Neural crest cell (in vitro differentiated cells): ENCODE data around the gene RAB11FIP4. TPM values are rescaled to one million over a fixed set of nuclear protein-coding genes. Genes with fewer than 3 reads are reported as not detected.

ENCODE experiments used
- DNase-seq: peaks from one replicate; pipeline ENCODE4 v3.0.0; 2021; ENCODE audit warnings: low read depth, mixed read lengths, low spot score
- H3K27ac Mint-ChIP-seq: one replicate; pipeline ENCODE4 v1.8.0; 2021; ENCODE audit warnings: mild to moderate bottlenecking, mixed read lengths; ENCODE audit not compliant: unreplicated experiment
- H3K27me3 Mint-ChIP-seq: 2 replicates; pipeline ENCODE4 v1.8.0; 2021; ENCODE audit warnings: low read depth, mild to moderate bottlenecking, mixed read lengths
- H3K36me3 Mint-ChIP-seq: 2 replicates; pipeline ENCODE4 v1.8.0; 2021; ENCODE audit warnings: low read depth, mild to moderate bottlenecking, mixed read lengths
- H3K4me1 Mint-ChIP-seq: 2 replicates; pipeline ENCODE4 v1.8.0; 2021; ENCODE audit warnings: mixed read lengths
- H3K4me3 Mint-ChIP-seq: one replicate; pipeline ENCODE4 v1.8.0; 2021; ENCODE audit warnings: mild to moderate bottlenecking, mixed read lengths
- H3K9me3 Mint-ChIP-seq: 2 replicates; pipeline ENCODE4 v1.8.0; 2021; ENCODE audit warnings: mixed read lengths
- total RNA-seq: library from RNA; stranded (reverse); gene quantifications from 2 replicates; pipeline ENCODE4 v1.2.1, GENCODE V29; 2021
- TF ChIP-seq, protein P1 (sequence below): fragments of 200-600 bp; sonication (generic); conservative IDR thresholded peaks from 2 replicates; pipeline ENCODE4 v1.5.0; 2021; ENCODE audit warnings: antibody characterized with exemption, mild to moderate bottlenecking

Gene RAB11FIP4
- total RNA-seq, 1 donor from 2014 or later, result 7.4 TPM

DNA sequence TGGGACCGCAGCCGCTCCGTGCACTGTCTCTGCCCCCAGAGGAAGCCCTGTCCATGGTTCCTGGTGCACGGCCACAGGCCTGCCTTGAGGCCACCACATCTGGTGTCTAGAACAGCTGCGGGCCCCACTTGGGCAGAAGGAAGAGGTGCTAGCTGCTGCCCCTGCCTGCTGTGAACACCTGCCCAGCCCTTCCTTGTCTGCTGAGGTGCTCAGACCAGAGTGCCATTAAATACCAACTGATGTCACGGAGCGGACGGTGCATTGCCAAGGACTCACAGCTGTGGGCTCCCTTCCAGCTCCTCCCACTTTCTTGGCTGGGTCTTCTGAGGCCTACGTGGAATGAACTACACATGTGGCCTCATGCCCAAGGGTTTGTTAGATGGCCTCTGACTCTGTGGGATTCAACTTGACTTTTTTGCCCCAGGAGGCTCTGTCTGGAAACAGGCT is 146.1 kb downstream of the RAB11FIP4 start:
- H3K4me3 Mint-ChIP-seq, result no peak overlapping the region

DNA sequence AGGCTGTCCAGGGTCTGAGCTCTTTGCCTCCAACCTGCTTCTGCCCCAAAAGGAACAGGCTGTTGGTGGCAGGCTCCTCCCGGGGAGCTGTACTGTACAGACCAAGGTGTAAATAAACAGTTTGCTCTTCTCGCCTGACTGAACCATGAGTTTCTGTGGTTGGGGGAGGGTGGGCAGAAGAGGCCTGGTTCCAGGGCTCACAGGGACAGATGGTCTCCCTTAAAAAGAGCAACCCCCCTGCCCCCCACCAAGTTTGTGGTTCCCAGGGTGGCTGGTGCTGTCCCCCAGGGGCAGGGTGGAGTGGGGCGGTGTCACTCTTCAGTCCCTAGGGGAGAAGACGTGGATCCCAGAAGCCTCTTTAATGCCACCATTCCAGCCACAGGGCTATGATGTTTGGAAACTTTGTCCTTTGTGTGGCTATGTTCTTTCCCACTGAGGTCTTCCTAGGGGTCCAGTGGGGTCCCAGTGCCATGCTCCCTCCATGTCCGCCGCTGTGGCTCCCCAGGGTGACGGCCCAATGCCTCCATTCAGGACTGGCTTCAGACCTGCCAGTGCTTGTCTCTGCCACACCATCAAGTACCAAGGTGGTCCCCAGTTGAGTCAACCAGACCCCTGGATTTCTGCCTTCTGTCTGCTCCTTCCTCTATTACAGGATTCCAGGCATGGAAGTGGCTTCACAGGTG is 146.7 kb downstream of the RAB11FIP4 start:
- H3K9me3 Mint-ChIP-seq, result no peaks in the 10 kb centered on the region
- no peaks in the 10 kb centered on the region for H3K36me3 Mint-ChIP-seq
- TF ChIP-seq, protein P1, sequence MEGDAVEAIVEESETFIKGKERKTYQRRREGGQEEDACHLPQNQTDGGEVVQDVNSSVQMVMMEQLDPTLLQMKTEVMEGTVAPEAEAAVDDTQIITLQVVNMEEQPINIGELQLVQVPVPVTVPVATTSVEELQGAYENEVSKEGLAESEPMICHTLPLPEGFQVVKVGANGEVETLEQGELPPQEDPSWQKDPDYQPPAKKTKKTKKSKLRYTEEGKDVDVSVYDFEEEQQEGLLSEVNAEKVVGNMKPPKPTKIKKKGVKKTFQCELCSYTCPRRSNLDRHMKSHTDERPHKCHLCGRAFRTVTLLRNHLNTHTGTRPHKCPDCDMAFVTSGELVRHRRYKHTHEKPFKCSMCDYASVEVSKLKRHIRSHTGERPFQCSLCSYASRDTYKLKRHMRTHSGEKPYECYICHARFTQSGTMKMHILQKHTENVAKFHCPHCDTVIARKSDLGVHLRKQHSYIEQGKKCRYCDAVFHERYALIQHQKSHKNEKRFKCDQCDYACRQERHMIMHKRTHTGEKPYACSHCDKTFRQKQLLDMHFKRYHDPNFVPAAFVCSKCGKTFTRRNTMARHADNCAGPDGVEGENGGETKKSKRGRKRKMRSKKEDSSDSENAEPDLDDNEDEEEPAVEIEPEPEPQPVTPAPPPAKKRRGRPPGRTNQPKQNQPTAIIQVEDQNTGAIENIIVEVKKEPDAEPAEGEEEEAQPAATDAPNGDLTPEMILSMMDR, result no peak
- H3K4me1 Mint-ChIP-seq, result peaks cover 5% of the 10 kb centered on the region
- no peak for DNase-seq
- no peak overlapping the region for H3K27ac Mint-ChIP-seq
- no peak overlapping the region for H3K4me3 Mint-ChIP-seq
- H3K27me3 Mint-ChIP-seq, result no peaks in the 10 kb centered on the region

More for the DNA sequence above, 146.1 kb downstream of the RAB11FIP4 start:
- no peaks in the 10 kb centered on the region for H3K27me3 Mint-ChIP-seq
- TF ChIP-seq, protein P1, result no peak
- DNase-seq, result no peak
- no peak overlapping the region for H3K27ac Mint-ChIP-seq
- peaks cover 10% of the 10 kb centered on the region for H3K4me1 Mint-ChIP-seq
- no peaks in the 10 kb centered on the region for H3K9me3 Mint-ChIP-seq
- H3K36me3 Mint-ChIP-seq, result no peaks in the 10 kb centered on the region

DNA sequence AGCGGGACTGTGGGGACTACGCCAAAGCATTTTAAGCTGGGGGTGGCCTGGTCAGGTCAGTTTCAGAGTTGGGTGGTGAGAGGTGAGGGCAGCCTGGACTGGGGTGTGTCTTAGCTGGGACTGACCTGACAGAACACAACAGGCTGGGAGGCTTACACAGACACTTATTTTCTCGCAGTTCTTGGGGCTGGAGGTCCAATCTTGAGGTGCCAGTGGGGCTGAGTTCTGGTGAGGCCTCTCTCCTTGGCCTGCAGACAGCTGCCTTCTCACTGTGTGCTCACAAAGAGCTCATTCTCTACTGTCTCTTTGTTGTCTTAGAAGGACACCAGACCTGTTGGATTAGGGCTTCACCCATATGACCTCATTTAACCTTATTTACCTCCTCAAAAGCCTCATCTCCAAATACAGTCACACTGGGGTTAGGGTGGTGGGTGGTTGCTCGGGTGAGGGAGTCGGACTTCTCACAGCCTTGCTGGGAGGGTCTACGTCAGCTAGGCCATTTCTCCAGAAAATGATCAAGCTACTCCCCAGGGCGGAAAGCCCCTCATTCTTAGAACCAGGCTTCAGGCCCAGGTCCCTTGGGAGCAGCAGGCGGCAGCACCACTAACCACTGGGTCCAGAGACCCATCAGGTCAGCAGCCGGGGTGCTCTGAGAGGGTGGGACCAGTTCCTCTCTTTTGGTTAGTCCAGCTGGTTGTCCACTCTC is 149.3 kb downstream of the RAB11FIP4 start:
- no peak for DNase-seq
- H3K4me3 Mint-ChIP-seq, result no peak overlapping the region
- H3K27me3 Mint-ChIP-seq, result no peaks in the 10 kb centered on the region
- TF ChIP-seq, protein P1, result no peak
- H3K27ac Mint-ChIP-seq, result peak overlapping the region; percentile 75
- no peaks in the 10 kb centered on the region for H3K9me3 Mint-ChIP-seq
- H3K36me3 Mint-ChIP-seq, result no peaks in the 10 kb centered on the region
- H3K4me1 Mint-ChIP-seq, result no peaks in the 10 kb centered on the region

DNA sequence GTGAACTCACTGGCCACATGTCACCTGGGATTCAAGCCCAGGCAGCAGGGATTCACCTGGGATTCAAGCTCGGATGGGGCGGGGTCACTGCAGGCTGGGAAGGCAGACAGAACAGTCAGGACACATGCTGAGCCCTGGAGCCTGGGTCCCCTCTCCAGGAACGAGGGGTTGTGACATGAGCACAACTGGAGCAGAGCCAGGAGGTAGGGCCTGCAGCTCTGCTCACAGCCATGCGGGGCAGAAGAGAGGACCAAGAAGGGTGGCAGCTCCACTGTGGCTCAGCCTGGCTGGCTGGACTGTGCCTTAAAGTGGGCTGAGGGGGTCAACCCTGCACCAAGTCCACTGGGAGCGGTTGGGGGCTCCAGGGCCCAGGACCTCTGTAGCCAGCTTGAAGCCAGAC is 150.1 kb downstream of the RAB11FIP4 start:
- Mint-ChIP-seq H3K27me3 (no peaks in the 10 kb centered on the region), H3K4me1 (no peaks in the 10 kb centered on the region), H3K27ac (no peak overlapping the region), H3K4me3 (no peak overlapping the region), H3K9me3 (no peaks in the 10 kb centered on the region), H3K36me3 (no peaks in the 10 kb centered on the region)
- TF ChIP-seq, protein P1, result no peak
- DNase-seq, result no peak

DNA sequence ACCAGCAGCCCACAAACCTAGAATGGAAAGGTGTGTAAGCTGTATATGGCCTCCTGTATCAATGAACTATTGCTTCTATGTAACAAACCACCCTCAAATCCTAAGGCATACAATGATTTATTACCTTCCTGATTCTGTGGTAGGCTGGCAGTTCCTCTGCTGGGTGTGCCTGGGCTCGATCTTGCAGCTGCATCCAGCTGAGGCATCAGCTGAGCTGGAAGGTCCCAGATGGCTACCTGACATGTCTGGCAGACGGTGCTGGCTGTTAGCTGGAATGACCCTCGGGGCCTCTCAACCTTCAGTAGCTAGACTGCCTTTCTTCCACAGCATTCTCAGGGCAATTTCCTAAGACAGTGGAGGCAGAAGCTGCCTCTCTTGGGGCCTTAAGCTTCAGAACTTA is 152.7 kb downstream of the RAB11FIP4 start:
- no peak overlapping the region for H3K4me3 Mint-ChIP-seq
- no peaks in the 10 kb centered on the region for H3K9me3 Mint-ChIP-seq
- H3K27me3 Mint-ChIP-seq, result peaks cover 6% of the 10 kb centered on the region
- TF ChIP-seq, protein P1, result no peak
- DNase-seq, result no peak
- no peaks in the 10 kb centered on the region for H3K36me3 Mint-ChIP-seq
- H3K4me1 Mint-ChIP-seq, result peaks cover 5% of the 10 kb centered on the region
- H3K27ac Mint-ChIP-seq, result no peak overlapping the region
